ENCODE data around the gene BHLHA9.
"Not testable (repeated sequence)": the region's sequence is repeated elsewhere in the genome, so short reads cannot be mapped to it uniquely, and the experiment has no call there.

The BHLHA9 gene

GRCh38 chr17:1300371-1300905 lies 30.2 kb downstream of the BHLHA9 start:
- DNase-seq (ENCODE audit: low read depth), result no peak

GRCh38 chr17:1301546-1301945 lies 31.3 kb downstream of the BHLHA9 start:
- DNase-seq (ENCODE audit: low read depth), result no peak

GRCh38 chr17:1302761-1303160 lies 32.5 kb downstream of the BHLHA9 start:
- DNase-seq (ENCODE audit: low read depth), result no peak

GRCh38 chr17:1304522-1304921 lies 34.3 kb downstream of the BHLHA9 start:
- DNase-seq (ENCODE audit: low read depth), result no peak

GRCh38 chr17:1304962-1305563 lies 34.8 kb downstream of the BHLHA9 start:
- DNase-seq (ENCODE audit: low read depth), result no peak

- not testable (repeated sequence) for DNase-seq (ENCODE audit: low read depth)
Observed at GRCh38 chr17:1307829-1308228, 37.6 kb downstream of the BHLHA9 start.

- no peak for DNase-seq (ENCODE audit: low read depth)
Observed at GRCh38 chr17:1312261-1312870, 42.1 kb downstream of the BHLHA9 start.

GRCh38 chr17:1313270-1314005 lies 43.2 kb downstream of the BHLHA9 start:
- no peak for DNase-seq (ENCODE audit: low read depth)

- DNase-seq (ENCODE audit: low read depth), result no peak
Observed at GRCh38 chr17:1315409-1315808, 45.2 kb downstream of the BHLHA9 start.

- DNase-seq (ENCODE audit: low read depth), result no peak
Observed at GRCh38 chr17:1315891-1316403, 45.7 kb downstream of the BHLHA9 start.

All from activated T-cell treated with anti-CD3 and anti-CD28 coated beads for 48 hours (primary cell).